GM21576 (cell line): ENCODE results near the gene ANKRD65.
"Not testable (repeated sequence)": the region's sequence is repeated elsewhere in the genome, so short reads cannot be mapped to it uniquely, and the experiment has no call there.

ENCODE experiments used
- ATAC-seq: cut with Tn5 transposase; IDR thresholded peaks from one replicate; pipeline ENCODE4 v1.9.1; 2021; ENCODE audit warnings: mild to moderate bottlenecking, moderate library complexity; ENCODE audit not compliant: unreplicated experiment

ANKRD65 gene

DNA sequence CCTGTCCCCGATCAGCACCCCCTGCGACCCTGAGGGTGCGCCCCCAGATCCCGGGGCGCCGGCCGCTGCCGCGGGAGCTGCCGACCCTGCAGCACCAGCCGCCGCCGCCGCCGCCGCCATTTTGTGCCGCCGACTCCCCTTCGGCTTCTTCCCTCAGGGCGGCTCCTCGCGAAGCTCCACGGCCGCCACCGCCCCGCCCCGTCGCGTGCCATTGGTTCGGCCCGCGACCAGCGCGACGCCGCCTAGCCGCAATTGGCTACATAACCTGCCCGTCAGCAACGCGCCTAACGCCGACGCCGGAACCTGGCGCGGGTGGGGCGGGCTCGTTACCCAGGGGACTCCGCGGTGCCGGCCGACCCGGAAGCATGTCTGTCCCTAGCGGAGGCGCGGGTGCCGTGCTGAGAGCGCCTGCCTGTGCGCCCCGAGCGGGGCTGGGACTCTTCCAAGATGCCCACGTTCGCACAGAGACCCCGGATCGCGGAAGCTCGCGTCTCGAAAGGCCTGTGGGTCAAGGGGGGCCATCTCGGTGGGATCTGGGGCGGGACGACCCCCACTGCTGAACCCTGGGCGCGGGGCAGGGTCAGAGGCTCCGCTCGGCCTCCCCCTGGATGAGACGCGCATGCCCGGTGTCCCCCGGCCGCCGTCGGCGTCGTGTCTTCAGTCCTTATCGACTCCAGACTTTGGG is 21.7 kb downstream of the ANKRD65 start, which contains the start of gene CCNL2:
Gene CCNL2 (minus strand): TSS at position 149 of the 685 bp plus-strand sequence. CDS start 29 bp downstream, at position 120.
- ATAC-seq, result peak; percentile 91

DNA sequence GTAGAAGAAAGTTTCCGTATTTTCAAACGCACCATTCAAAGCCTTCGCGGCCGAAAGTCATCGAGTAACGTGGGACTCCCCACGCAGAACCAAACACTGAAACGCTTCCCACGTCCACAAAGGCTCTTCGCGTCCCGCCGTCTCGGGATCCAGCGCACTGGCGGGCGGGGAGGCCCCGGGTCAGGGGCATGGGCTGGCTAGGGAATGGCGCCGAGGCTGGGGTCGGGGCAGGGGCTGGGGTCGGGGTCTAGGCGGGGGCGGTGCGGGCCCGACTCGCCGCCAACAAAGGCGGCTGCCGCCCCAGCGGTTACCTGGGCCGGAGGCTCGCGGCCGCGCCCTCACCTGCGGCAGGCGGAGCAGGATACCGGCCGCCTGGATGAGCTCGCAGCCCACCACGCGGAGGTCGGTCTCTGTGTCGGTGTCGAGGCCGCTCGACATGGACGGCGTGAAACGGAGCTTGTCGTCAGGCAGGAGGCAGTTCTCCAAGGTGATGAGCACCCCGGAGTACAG is 22.3 kb downstream of the ANKRD65 start:
- ATAC-seq, result peak; percentile 8

DNA sequence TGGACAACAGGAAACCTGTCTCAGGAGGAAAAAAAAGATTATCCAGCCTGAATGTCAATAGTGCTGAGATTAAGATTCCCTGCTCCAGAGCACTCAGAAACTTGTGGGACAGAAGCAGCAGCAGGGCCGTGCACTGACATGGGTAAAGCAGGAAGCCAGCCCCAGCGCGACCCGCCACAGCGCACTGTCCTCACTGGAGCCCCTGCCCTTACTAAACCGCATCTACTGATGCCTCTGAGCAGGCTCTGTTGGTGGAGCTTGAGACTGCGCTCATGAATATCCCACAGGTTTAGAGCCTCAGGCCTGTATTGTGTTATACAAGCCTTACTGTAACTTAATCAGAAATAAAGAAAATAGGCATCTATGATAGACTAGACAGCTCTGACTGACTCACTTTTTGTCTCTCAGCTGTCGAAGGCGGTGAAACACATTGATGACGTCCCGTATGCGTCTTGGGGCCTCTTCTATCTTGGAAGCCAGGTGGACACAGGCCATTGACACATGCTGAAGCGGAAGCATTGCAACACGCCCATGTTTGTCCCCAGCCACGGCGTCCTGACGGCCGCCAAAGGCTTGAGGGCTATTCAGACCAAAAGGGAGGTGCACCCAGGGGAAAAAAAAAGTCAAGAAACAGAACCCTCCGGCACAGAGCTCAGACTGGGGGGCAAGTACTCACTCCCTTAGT is 23.1 kb downstream of the ANKRD65 start:
- ATAC-seq, result no peak

DNA sequence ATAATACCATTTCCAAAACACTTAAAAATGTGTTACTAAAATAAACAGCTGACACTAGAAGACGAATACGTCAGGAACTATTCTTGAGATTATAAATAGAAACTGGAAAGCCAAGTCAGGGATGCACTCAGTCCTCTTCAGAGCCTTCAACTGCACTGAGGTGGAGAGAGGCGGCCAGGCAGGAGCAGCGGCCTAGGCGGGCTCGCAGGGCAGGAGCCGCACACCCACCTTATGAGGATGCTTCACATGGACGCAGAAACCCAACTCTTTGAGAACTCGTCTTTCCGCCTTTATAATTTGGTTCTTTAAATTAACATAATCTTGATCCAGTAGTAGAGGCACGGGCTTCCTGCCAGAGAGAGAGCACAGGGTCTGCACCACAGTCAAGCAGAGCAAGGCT is 25.9 kb downstream of the ANKRD65 start:
- no peak for ATAC-seq

DNA sequence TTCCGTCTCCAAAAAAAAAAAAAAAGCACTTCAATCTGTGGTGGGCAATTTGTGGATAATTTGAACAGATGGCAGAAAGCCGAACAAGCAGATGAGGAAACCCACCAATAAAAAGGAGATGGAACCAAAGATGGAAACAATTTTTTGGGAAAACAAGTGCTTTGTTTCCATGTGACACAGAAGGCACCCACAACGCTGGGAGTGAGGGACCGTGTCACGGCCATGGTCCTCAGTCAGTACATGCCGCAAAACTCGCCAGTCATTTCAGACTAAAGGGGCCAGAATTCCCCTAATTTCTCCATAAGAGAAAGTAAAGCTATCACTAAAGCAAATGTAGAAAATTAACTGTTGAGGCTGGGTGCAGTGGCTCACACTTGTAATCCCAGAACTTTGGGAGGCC is 27.0 kb downstream of the ANKRD65 start:
- ATAC-seq, result no peak

DNA sequence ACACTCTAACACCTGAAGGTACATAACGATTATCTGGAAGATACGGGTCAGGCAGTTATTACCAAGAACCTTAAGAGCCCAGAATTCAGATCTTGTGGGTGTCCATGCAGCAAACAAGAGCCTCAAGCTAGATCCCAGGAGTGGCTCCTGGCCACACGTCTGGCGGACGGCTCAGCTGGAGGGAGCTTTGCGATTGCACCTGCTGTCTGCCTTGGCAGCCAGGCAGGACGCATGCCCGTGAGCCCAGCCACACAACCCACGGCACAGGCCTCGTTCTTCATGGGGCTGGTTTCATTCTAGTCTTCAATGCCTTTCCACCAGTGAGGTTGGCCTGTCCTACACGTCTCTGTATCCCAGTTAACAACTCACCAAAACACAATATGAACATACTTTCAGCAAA is 27.6 kb downstream of the ANKRD65 start:
- no peak for ATAC-seq

DNA sequence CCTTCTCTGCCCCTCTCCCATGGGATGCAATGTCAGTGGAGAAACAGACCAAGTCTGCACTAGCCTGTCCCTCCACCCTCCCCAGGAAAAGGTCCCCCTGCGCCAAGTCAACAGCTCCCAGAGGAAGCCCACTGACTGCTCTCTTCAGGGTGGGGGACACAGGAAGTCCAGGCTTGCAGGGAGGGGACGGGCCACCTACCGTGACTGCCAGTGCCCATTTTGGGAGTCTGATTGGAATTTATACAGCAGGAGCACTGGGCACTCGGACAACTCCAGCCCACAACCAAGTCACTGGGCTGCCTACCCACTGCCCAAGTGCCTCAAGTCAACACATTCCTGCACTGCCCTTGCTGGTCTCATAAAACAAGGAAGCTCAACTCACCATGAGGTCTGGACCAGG is 28.1 kb downstream of the ANKRD65 start:
- ATAC-seq, result no peak

DNA sequence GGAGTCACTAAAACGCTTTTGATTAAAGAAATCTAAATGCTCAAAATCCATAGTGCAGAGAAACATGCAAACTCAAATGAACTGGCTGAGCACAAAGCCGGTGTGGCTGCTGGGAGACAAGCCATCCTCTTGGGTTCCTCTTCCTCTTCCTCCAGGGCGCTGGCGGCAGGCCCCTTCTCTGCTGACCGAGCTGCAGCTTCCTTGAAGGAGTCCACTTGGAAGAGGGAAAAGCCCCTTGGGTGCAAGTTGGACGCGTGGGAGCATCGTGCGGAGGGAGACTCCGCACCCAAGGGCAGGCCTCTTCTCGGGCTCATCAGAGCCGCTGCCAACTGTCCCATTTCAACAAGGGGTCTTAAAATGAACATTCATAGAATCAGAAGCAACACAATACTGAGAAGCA is 29.9 kb downstream of the ANKRD65 start:
- ATAC-seq, result no peak

DNA sequence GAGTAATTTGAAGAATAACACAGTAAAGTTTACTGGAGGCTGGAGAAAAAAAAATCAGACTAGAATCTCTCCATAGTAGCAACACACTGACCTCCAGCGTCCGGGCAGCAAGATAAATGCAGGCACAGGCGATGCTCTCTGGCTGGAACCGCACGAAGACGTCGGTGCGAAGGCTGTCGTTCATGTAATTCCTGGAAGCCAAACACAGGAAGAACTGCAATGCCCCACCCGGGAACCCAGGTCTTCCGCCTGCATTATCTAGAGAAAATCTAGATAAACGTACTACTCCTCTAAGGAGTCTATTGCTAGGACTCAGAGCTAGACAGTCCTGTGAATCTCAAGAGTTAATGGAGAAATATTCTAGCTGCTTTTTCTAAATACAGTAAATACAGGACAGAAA is 30.4 kb downstream of the ANKRD65 start:
- ATAC-seq, result no peak

DNA sequence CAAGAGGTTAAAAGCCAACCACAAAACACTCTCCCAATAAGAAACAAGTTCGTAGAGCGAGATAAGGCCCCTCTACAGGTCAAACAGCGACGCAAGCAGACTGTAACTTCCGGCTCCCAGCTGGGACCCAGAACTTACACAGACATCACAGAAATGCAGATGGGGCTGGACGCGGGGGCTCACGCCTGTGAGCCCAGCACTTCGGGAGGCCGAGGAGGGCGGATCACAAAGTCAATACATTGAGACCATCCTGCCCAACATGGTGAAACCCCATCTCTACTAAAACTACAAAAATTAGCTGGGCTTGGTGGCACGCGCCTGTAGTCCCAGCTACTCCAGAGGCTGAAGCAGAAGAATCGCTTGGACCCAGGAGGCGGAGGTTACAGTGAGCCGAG is 33.0 kb downstream of the ANKRD65 start:
- ATAC-seq, result no peak

DNA sequence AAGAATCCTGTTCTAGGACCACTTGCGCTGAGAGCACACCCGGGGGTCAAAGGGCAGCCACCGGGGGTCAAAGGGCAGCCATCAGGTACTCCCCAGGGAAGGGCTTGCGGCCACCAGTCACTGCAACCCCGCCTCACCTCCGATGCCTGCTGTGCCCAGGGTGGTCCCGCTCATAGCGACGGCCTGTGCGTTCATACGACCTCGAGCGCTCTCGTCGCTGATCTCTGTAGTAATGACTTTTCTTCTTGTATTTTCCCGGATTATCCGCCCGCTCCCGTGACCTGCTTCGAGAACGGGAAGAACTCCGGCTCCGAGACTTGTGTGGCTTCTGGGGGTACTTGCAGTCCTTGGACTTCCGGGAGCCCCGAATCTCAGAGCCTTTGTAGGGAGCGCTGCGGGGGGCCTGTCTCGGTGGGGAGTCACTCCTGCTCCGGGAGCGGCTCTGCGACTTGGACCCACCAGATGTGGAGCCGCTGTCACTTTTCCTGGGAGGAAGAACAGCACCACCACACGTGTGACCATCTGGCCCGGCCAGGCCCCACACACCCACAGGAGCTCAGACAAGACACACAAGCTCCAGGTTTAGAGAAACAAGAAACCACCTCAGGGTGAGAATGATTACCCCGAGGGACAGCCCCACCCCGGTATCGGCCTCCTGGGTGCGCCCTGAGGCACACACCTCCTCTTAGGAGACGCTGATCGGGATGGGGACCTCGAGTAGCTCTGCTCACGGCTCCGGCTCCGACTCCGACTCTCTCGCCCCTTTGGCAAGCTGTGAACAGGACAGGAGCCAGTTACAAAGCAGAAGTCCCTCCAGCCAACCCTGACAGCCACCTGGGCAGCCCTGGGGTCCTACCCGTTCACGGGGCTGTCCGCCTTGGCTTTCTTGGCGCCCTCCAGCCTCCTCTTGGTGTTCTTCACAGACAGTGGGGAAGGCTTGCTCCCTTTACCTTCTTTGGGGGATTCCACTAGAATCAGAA is 33.7 kb downstream of the ANKRD65 start:
- ATAC-seq, result no peak

DNA sequence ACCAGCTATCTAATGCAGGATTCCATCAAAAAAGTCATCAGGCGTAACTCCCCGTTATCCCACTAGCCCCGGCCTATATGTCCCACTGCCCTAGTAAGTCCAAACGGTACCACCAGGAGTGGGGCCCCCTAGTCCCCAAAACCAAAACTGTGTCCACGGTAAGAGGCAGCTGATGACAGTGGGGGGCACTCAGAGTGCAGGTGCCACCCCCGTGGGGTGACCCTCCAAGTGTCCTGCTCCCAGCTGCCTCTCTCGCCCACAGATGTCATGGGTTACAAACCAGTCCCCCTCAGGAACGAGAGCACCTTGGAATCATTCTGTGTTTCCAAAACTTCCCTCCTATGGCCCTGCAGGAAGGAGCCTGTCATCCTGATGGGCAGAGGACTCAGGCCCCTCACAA is 35.1 kb downstream of the ANKRD65 start:
- no peak for ATAC-seq

DNA sequence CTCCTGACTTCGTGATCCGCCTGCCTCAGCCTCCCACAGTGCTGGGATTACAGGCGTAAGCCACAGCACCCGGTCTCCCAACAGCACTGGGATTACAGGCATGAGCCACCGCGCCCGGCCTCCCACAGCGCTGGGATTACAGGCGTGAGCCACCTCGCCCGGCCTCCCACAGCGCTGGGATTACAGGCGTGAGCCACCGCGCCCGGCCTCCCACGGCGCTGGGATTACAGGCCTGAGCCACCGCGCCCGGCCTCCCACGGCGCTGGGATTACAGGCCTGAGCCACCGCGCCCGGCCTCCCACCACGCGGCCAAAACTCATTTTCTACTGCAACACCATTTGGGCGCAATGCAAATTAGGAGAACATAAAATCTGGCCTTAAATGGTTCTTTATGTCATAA is 35.7 kb downstream of the ANKRD65 start:
- ATAC-seq, result not testable (repeated sequence)

DNA sequence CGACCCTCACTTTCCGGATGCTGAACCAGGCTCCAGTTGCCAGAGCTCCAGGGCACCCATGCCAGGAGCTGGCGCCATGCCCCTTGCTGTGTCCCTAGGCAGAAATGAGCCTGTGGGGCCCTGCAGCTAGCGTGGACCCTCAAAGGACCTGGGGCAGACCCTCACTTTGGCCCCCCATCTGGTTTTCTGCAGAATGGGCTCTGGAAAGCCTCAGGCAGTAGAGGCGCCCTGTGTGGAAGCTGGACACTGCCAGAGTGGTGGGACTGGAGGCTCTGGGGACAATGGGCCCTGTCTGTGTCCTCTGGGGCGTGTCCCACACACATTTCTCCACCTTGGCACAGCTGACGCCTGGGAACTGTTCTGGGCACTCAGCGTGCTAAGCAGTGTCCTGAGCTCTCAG is 39.8 kb downstream of the ANKRD65 start:
- ATAC-seq, result no peak

DNA sequence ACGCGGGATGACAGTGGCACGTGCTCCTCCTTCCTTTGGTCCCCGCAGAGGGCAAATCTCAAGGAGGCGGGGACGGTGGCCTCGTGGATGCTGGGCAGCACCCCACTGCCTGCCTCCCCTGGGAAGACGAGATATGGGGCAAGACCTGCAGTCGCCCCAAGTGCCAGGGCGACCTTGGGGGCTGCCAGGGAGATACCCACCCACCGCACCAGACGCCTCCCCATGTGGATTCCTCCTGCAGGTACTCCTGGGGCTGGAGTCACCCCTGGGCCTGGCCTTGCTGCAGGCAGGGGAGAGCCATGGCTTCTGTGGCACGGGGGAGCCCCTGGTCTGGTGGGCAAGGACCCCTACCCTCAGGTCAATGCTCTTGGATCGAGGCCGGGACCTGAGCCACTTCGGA is 40.2 kb downstream of the ANKRD65 start:
- no peak for ATAC-seq

DNA sequence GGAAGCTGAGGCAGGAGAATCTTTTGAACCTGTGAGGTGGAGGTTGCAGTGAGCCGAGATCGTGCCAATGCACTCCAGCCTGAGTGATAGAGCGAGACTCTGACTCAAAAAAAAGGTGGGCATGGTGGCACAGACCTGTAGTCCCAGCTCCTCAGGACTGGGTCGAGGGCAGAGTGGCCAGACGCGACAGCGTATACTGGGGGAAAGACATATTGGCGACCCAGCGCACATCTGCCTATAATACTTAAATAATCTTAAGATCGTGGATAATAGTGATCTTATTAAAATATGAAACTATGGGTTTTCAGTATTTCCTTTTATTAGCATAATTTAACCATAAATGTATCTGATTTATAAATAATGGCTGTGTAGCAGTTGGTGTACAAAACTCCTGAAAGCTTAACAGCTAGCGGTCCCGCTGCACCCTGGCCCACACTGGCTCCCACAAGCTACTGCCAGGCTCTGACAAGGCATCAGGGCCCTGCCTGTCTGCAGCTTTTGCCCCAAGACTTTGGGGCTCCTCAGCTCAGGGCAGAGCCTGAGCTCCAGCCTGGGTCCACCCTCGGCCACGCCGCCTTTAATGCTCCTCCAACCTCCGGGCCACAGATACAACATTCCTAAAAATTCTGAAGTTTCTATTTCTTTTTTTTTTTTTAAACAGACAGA is 43.4 kb downstream of the ANKRD65 start:
- ATAC-seq, result no peak

DNA sequence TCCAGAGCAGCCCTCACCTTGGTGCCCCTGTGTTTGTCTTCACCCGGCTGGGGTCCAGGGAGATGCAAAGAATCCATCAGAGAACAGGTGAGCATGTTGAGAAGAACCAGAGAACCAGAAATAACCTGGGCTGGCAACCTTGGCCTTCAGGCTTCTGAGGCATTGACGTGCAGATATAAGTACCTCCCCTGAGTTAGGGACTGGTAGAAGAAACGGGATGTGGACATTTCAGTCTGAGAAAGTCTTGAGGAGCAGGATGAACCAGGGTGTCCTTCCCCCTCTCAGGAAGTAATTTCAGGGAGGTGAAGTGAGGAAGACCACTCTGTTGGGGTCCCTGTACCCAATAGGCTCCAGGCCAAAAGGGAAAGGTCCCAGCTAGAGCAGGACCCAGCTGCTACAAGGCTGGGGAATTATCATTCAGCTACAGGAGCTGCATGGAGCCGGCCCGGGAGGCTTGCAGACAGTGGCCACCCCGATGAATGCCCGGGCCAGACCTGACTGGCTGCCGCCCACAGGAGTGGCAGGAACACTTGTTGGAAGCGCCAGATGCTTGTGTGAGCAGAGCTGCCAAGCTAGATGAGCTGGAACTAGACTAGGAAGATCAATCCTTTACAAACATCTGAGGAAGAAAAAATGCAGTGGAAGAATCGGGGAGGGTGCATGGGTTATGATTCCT is 44.4 kb downstream of the ANKRD65 start:
- ATAC-seq, result no peak

DNA sequence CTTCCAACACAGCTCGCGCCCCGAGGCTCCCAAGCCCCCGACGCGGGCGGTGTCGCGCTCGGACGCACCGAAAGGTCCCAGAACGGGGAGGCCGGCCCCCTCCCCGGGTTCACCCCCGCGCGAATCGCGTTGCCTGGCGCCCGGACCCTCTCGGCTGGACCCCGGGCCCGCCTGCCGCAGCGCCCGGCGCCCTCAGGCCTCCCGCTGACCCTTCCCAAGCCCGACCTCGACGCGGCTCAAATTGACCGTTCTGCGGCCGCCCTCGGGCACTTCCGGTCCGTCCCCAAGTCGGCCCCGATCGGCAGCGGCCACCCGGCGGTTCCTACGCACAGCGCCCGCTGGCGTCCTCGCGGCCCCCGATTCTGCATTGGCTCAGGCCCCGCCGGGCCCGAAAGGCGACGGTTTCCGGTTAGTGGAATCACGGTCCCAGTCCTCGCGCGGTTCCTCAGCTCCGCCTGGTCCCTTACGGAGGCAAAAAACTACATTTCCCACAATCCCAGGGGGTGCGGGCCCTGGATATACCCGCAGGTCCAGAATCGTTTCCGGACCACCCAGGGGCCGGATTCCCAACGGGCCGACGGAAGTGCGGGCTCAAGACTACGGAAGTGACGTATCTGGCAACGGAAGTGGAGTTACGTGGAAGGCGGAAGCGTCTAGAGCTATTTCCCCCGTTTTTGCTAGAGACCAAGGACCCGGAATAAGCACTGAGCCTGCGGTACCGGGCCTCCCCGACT is 46.0 kb downstream of the ANKRD65 start, which contains the start of gene AURKAIP1:
Gene AURKAIP1 (minus strand): TSS at position 279 of the 734 bp plus-strand sequence. CDS start 451 bp downstream, outside the sequence.
- peak; percentile 84 for ATAC-seq

DNA sequence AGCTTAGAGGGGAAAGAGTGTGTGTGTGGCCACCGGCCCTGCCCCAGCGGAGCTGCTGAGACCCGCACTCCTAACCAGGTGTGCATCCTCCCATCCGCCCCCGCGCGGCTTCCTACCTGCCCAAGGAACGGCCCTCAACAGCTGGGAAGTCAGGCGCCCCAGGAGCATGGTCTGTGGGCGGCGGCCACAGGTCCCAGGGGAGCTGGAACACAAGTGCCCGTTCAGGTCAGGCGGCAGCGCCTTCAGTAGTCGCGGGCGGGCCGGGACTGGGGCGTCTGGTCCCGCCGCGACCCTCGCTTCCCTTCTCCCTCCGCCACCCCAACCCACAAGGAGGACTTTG is 46.5 kb downstream of the ANKRD65 start:
- no peak for ATAC-seq
